Duodenal mucosa (tissue), 2 donors: ENCODE results near the gene ERN1.

Experiments used
- H3K27ac ChIP-seq: one replicate; pipeline ENCODE4 v1.7.0; 2013; ENCODE audit warnings: low read depth, low read length
- H3K27me3 ChIP-seq, 2 donors: one replicate each; pipeline ENCODE4 v1.7.0; 2013; ENCODE audit warnings: low read length in 2 of 2, control low read depth in 1 of 2; ENCODE audit not compliant: insufficient read depth in 2 of 2, control insufficient read depth in 1 of 2
- H3K36me3 ChIP-seq, 2 donors: one replicate each; pipeline ENCODE4 v1.7.0; 2013; ENCODE audit warnings: low read length in 2 of 2, control low read depth in 1 of 2; ENCODE audit not compliant: insufficient read depth in 2 of 2, control insufficient read depth in 1 of 2
- H3K4me1 ChIP-seq, 2 donors: one replicate each; pipeline ENCODE4 v1.7.0; 2013; ENCODE audit warnings: low read length in 2 of 2, control low read depth in 1 of 2; ENCODE audit not compliant: insufficient read depth in 2 of 2, control insufficient read depth in 1 of 2
- H3K4me3 ChIP-seq, 2 donors: one replicate each; pipeline ENCODE4 v1.7.0; 2013; ENCODE audit warnings: low read length in 2 of 2, low read depth in 1 of 2
- H3K9ac ChIP-seq, 2 donors: one replicate each; pipeline ENCODE4 v1.7.0; 2013; ENCODE audit warnings: low read length in 2 of 2, low read depth in 1 of 2
- H3K9me3 ChIP-seq, 2 donors: one replicate each; pipeline ENCODE4 v1.7.0; 2013; ENCODE audit warnings: low read length in 2 of 2, control low read depth in 1 of 2; ENCODE audit not compliant: control insufficient read depth in 1 of 2

ERN1 gene

DNA sequence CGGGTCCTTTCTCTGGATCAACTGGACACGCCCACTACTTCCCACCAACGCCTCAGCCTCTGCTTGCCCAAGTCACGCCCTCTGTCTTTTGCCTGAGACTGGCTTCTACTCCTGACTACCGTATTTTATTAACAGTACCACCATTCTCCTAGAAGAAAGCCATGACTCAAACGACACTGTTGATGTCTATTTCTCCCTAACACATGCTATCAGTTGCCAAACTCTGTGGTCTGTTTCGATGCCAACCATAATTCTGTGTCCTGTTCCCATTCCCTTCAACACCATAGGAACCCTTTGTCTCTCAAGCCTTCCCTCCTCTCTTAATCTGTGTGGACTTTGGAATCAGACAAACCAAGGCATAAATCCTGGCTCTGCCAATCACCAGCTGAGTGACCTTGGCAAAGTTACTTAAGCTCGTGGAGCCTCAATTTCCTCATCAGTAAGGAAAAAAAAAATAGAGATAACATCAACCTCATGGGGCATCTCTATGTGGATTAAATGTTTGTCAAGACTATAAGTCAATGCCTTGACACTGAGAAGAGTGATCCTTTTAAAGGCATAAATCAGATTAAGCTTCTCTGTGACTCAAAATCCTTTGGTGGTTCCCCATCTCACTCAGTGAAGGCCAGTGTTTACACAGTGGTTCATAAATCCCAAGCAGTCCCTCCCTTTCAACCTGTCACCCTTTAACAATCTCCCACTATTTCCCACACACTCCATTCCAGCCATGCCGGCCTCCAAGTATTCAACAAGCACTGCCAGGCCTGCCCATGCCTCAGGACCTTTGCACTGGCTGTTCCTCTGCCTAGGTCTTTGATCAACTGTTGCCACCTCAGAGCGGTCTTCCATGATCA, 45.6 kb downstream of the ERN1 start:
- Histone ChIP-seq H3K9ac (peak overlapping the region in 1 of 2 donors; percentile 46), H3K27ac (peak overlapping the region; percentile 60), H3K4me1 (peaks cover 50 to 54% of the 10 kb centered on the region in 2 donors), H3K4me3 (peak overlapping the region; percentile 5 to 26), H3K9me3 (no peaks in the 10 kb centered on the region), H3K27me3 (no peaks in the 10 kb centered on the region), H3K36me3 (peaks cover 0 to under 1% of the 10 kb centered on the region in 2 donors)

DNA sequence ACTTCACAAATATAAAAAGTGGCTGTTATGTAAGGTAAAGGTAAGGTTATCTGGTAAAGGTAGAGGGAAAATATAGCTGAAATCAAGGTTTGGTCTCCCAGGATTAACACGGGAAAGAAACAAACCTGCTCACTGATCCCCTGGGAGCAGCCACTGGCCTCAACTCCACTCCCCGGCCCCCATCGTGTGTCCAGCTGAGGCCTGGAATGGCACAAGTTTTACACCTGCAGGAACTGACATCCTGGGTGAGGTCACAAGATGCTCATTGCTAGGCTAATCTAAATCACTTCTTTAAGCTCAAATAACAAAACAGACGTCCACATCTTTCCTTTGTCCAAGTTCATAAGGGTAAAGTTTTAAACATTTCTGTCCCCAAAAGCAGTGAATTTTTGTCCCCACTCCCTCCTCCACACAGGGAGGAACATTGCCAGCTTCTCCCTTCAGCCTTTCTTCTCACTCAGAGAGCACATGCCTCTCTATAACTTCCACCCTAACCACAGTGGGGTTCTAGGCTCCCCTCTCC, 46.3 kb downstream of the ERN1 start:
- Histone ChIP-seq H3K4me1 (peaks cover 50 to 54% of the 10 kb centered on the region in 2 donors), H3K27ac (peak overlapping the region; percentile 60)

GRCh38 chr17:64083093-64083492, 46.9 kb downstream of the ERN1 start:
- H3K36me3 ChIP-seq = peaks cover 2 to 12% of the 10 kb centered on the region in 2 donors
- H3K27ac ChIP-seq = no peak overlapping the region
- peaks cover 50 to 54% of the 10 kb centered on the region in 2 donors for H3K4me1 ChIP-seq
- H3K4me3 ChIP-seq = no peak overlapping the region
- peak overlapping the region in 1 of 2 donors; percentile 20 for H3K9ac ChIP-seq
- no peaks in the 10 kb centered on the region for H3K9me3 ChIP-seq
- H3K27me3 ChIP-seq = no peaks in the 10 kb centered on the region

More for the DNA sequence above, 46.3 kb downstream of the ERN1 start:
- Histone ChIP-seq H3K9ac (peak overlapping the region in 1 of 2 donors; percentile 46), H3K4me3 (peak overlapping the region; percentile 5 to 26), H3K9me3 (no peaks in the 10 kb centered on the region), H3K36me3 (peaks cover under 1 to 7% of the 10 kb centered on the region in 2 donors), H3K27me3 (no peaks in the 10 kb centered on the region)

DNA sequence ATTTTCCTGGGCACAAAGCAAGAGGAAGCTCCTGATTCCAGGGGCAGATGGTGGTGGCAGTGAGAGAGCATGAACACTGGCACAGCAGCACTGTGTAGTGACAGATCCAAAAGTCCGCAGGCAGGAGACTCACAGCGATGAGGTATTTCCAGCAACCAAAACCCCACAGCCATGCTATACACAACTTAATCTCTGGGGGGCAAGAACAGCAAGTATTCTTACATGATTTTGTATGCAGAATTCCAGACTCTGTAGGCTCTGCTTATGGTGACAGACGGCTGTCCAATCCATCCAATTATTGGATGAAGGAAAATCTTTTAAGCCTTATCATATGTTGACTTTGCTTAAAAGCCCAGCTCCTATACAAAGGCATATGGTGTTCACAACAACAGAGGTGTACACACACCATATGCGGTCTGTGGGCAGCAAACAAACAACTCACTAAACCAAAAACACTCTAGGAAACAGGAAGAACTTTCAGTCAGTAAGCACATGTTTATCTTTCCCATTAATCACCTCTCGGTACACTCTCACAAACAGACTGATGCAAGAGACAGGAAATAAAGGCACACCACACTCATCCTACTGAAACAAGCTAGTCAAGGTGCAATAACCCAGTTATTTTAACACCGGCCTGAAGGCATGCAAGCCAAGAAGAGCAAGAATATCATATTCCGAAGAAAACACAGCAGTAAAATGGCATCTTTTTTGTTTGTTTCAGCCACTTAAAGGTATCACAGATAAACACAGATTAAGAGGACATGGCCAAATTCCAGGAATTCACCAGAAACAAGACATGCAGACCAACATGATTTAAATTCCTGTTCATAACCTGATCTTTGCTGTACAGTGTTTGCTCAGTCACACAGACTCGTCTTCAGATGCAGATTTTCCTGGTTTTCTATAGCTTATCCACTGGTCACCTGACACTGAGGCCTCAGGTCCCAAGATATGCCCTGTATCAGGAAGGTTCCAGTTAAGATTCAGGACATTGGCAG, 47.8 kb downstream of the ERN1 start:
- Histone ChIP-seq H3K4me3 (peak overlapping the region; percentile 10 to 12), H3K9me3 (no peaks in the 10 kb centered on the region), H3K4me1 (peaks cover 50 to 54% of the 10 kb centered on the region in 2 donors), H3K27ac (peak overlapping the region; percentile 34), H3K27me3 (no peaks in the 10 kb centered on the region), H3K9ac (peak overlapping the region; percentile 20 to 25), H3K36me3 (peaks cover 2 to 15% of the 10 kb centered on the region in 2 donors)

DNA sequence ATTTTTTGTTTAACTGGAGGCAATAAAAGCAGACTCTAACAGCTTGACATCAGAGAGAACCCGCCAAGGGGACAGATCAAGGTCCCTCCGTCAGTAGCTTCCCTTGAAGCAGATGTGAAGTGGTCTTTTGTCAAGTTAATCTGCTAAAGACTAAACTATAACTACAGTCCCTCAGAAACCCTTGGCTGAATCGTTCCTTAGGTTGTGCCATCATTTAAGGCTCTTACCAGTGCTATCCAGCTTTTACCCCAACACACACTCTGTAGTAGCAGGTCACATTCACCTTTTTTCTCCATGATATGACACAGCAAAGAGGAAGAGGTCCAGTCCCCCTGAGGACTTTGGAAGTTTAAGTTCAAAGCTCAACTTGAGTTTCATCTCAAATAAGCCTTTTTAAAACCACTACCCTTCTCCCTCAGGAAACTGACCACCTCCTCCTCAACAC, 49.7 kb downstream of the ERN1 start:
- Histone ChIP-seq H3K27ac (no peak overlapping the region), H3K9ac (no peak overlapping the region), H3K27me3 (no peaks in the 10 kb centered on the region), H3K9me3 (no peaks in the 10 kb centered on the region), H3K4me3 (no peak overlapping the region), H3K4me1 (peaks cover 51 to 52% of the 10 kb centered on the region in 2 donors), H3K36me3 (peaks cover 2 to 15% of the 10 kb centered on the region in 2 donors)

DNA sequence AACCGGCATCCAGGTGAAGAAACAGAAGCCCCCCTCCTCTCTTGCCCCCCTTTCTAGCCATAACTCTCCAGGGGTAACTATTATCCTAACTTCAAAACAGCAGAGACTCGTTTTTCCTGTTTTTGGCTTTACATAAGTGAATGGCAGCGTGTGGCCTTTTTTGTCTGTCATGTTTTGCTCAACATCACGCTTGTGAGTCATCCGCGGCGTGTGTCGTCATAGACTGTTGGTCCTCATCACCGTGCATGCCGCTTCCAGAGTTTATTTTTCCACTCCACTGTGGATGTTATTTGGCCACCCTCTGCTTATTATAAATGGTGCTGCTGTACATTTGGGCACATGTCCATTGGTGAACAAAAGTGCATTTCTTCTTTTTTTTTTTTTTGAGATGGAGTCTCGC, 52.6 kb downstream of the ERN1 start:
- no peaks in the 10 kb centered on the region for H3K9me3 ChIP-seq
- no peak overlapping the region for H3K4me3 ChIP-seq
- peaks cover 6 to 19% of the 10 kb centered on the region in 2 donors for H3K36me3 ChIP-seq
- no peak overlapping the region for H3K9ac ChIP-seq
- no peaks in the 10 kb centered on the region for H3K27me3 ChIP-seq
- H3K27ac ChIP-seq = no peak overlapping the region
- peaks cover 38 to 40% of the 10 kb centered on the region in 2 donors for H3K4me1 ChIP-seq

- Histone ChIP-seq H3K36me3 (peaks cover 14 to 34% of the 10 kb centered on the region in 2 donors), H3K27me3 (no peaks in the 10 kb centered on the region), H3K9ac (no peak overlapping the region), H3K27ac (no peak overlapping the region), H3K4me3 (no peak overlapping the region), H3K4me1 (peaks cover 27 to 30% of the 10 kb centered on the region in 2 donors), H3K9me3 (no peaks in the 10 kb centered on the region)
Observed at GRCh38 chr17:64075913-64076312, 54.0 kb downstream of the ERN1 start.

DNA sequence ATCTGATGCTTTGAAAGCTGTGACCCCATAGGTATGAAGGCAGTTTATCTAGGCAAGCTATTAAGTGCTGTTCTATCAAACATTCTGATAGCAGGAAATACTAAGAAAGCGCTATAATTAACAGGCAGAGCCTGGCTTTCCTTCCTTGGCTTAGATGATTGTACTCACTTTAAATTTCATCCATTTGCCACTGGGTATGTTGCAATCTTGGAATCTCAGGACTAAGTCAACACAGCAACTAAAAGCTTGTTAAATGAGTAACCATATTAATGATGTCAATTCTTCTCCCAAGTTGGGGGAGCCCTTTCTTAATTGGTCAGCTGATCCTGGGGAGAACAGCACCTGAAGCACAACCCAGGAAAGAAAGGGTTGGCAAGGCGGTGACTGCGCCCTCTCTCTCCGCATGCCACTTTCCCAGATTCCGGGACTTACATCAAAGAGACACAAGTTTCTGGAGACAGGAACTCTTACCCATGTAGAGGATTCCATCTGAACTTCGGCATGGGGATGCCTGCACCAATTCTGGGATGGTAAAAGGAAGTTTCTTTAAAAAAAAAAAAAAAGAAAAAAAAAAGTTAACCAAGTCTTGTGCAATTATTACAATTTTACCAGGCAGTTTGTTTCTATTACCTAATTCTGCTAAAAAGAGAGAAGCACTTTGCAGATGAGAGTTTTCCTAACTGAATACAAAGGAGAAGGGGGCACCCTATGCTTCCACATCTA, 55.1 kb downstream of the ERN1 start:
- Histone ChIP-seq H3K9me3 (peaks cover 0 to 2% of the 10 kb centered on the region in 2 donors), H3K9ac (peak overlapping the region; percentile 18 to 38), H3K4me1 (peaks cover 21 to 22% of the 10 kb centered on the region in 2 donors), H3K27ac (peak overlapping the region; percentile 61), H3K4me3 (peak overlapping the region in 1 of 2 donors; percentile 24), H3K27me3 (no peaks in the 10 kb centered on the region), H3K36me3 (peaks cover 25 to 44% of the 10 kb centered on the region in 2 donors)
